Cardiac muscle cell (in vitro differentiated cells and primary cell): ENCODE results near the gene PAWR. TPM values are rescaled to one million over a fixed set of nuclear protein-coding genes. Genes with fewer than 3 reads are reported as not detected.

ENCODE experiments used
- DNase-seq, 2 donors: peaks; one replicate each; pipeline versions ENCODE4 v3.0.0 to v3.0.0-alpha.2; 2010 to 2017; ENCODE audit warnings: low read depth in 1 of 2, low spot score in 1 of 2
- H3K27ac ChIP-seq: fragments of 200-600 bp; sonication (generic); 2 replicates; pipeline ENCODE4 v1.5.1; 2016
- H3K27me3 ChIP-seq: fragments of 200-600 bp; sonication (generic); 2 replicates; pipeline ENCODE4 v1.6.0; 2016; ENCODE audit warnings: control low read depth
- H3K36me3 ChIP-seq: fragments of 200-600 bp; sonication (generic); 2 replicates; pipeline ENCODE4 v1.5.1; 2016; ENCODE audit warnings: control low read depth
- H3K4me1 ChIP-seq: fragments of 200-600 bp; sonication (generic); 2 replicates; pipeline ENCODE4 v1.8.1; 2017; ENCODE audit warnings: low read depth, mild to moderate bottlenecking, mixed run types
- H3K4me3 ChIP-seq: fragments of 200-600 bp; sonication (generic); 2 replicates; pipeline ENCODE4 v1.5.1; 2016; ENCODE audit warnings: mild to moderate bottlenecking
- H3K9me3 ChIP-seq: fragments of 200-600 bp; sonication (generic); 2 replicates; pipeline ENCODE4 v1.5.1; 2017; ENCODE audit warnings: low read depth, mild to moderate bottlenecking, control low read depth
- polyA plus RNA-seq: library from polyadenylated mRNA; unstranded; fragments of >200 nt; fragmentation: Nextera tagmentation; extraction: Ambion mirVana; gene quantifications from 2 replicates; pipeline ENCODE4 v1.2.1, GENCODE V29; 2016
- total RNA-seq: library from RNA; depleted of rRNA; stranded (reverse); fragments of >200 nt; gene quantifications from 2 replicates; pipeline ENCODE4 v1.2.3, GENCODE V29; 2016
- TF ChIP-seq, protein P1 (sequence below): IDR thresholded peaks from 2 replicates; pipeline ENCODE4 v1.5.1; 2012; ENCODE audit warnings: low read depth, mild to moderate bottlenecking, low read length

PAWR gene
- total and polyA plus RNA-seq, 2 experiments from 2014 or later = 58.1 to 94.0 TPM

DNA sequence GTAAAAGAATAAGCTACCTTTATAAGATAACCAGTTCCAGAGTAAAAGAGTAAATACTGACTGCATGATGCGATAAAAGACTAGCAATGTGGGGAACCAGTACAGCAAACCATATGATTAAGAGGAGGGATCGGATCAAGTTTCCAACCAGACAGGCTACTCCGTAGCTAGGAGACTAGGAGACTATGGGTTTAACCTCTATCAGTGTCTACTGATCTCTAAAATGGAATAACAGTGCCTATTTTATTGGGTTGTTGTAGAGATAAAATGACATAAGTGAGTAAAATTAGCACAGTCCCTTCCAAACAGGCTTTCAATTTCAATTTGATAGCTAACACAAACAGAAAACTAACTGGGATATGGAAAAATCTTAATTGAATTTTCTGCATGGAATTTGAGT is 76.0 kb downstream of the PAWR start:
- Histone ChIP-seq H3K9me3 (no peaks in the 10 kb centered on the region), H3K27me3 (no peaks in the 10 kb centered on the region), H3K4me3 (no peak overlapping the region), H3K36me3 (no peaks in the 10 kb centered on the region), H3K4me1 (peaks cover 4% of the 10 kb centered on the region), H3K27ac (no peak overlapping the region)
- TF ChIP-seq, protein P1, sequence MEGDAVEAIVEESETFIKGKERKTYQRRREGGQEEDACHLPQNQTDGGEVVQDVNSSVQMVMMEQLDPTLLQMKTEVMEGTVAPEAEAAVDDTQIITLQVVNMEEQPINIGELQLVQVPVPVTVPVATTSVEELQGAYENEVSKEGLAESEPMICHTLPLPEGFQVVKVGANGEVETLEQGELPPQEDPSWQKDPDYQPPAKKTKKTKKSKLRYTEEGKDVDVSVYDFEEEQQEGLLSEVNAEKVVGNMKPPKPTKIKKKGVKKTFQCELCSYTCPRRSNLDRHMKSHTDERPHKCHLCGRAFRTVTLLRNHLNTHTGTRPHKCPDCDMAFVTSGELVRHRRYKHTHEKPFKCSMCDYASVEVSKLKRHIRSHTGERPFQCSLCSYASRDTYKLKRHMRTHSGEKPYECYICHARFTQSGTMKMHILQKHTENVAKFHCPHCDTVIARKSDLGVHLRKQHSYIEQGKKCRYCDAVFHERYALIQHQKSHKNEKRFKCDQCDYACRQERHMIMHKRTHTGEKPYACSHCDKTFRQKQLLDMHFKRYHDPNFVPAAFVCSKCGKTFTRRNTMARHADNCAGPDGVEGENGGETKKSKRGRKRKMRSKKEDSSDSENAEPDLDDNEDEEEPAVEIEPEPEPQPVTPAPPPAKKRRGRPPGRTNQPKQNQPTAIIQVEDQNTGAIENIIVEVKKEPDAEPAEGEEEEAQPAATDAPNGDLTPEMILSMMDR = no peak
- DNase-seq = no peak

DNA sequence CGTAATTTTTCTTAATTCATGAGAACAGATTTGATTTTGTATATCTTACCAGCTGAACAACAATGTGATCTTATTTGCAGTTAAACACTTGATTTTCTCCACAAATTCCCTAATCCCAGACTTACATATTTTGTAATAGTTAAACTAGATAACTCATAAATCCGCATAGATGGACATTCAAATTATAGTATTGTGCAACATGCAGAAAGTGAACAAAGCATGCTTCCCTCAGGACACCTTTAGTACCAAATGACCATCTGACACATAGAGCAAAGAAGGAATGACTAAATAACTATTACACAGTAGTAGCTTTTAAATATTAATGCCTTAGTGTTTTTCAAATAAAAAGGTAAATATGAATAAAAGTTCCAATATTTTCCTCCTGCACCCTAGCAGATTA is 88.9 kb downstream of the PAWR start:
- peaks cover 3% of the 10 kb centered on the region for H3K36me3 ChIP-seq
- no peak overlapping the region for H3K4me3 ChIP-seq
- H3K27me3 ChIP-seq = no peaks in the 10 kb centered on the region
- no peaks in the 10 kb centered on the region for H3K9me3 ChIP-seq
- DNase-seq = no peak
- TF ChIP-seq, protein P1 = no peak
- no peaks in the 10 kb centered on the region for H3K4me1 ChIP-seq
- no peak overlapping the region for H3K27ac ChIP-seq

GRCh38 chr12:79597910-79598309 is 92.9 kb downstream of the PAWR start:
- Histone ChIP-seq H3K36me3 (peaks cover 3% of the 10 kb centered on the region), H3K4me1 (no peaks in the 10 kb centered on the region), H3K9me3 (no peaks in the 10 kb centered on the region), H3K27me3 (no peaks in the 10 kb centered on the region), H3K27ac (no peak overlapping the region), H3K4me3 (no peak overlapping the region)
- TF ChIP-seq, protein P1 = no peak
- no peak for DNase-seq

DNA sequence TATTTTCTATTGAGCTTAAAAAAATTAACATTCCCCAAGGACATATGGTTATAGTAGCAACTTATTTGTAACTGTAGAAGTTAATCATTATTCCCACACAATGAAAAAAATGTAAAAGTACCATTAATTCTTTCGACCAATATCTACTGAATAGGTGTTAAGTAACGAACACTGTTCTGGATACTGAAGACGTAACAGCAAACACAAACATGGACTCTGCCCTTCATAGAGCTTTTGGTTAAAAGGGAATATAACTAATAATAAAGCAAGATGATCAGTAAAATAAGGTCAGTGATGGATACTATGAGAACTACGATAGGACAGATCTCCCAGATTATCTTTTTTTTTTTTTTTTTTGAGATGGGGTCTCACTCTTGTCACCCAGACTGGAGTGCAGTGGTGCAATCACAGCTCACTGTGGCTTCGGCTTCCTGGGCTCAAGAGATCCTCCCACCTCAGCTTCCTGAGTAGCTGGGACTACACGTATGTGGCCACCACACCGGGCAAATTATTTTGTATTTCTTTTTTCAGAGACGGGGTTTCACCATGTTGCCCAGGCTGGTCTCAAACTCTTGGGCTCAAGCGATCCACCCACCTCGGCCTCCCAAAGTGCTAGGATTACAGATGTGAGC is 93.9 kb downstream of the PAWR start:
- no peak for DNase-seq

DNA sequence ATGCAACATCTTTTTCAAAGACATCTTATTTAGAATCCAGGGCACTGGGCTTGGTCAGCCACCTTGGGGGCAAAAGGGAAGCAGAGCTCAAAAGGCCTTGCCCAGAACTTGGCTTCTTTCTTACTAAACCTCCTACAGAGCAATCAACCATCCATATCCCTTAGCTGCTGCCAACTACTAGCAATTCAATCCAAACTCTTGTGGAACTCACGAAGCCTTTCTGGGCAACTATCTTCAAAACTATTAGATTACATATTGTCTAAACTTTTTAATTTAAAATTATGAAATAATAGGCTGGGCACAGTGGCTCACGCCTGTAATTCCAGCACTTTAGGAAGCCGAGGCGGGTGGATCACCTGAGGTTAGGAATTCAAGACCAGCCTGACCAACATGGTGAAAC is 95.5 kb downstream of the PAWR start:
- TF ChIP-seq, protein P1 = no peak

More for the DNA sequence above, 93.9 kb downstream of the PAWR start:
- no peak overlapping the region for H3K27ac ChIP-seq
- TF ChIP-seq, protein P1 = no peak
- no peaks in the 10 kb centered on the region for H3K4me1 ChIP-seq
- no peaks in the 10 kb centered on the region for H3K9me3 ChIP-seq
- no peaks in the 10 kb centered on the region for H3K27me3 ChIP-seq
- H3K4me3 ChIP-seq = no peak overlapping the region
- H3K36me3 ChIP-seq = peaks cover 10% of the 10 kb centered on the region

More for the DNA sequence above, 95.5 kb downstream of the PAWR start:
- H3K27ac ChIP-seq = no peak overlapping the region
- no peaks in the 10 kb centered on the region for H3K9me3 ChIP-seq
- H3K36me3 ChIP-seq = peaks cover 13% of the 10 kb centered on the region
- H3K4me3 ChIP-seq = no peak overlapping the region
- DNase-seq = no peak
- H3K27me3 ChIP-seq = no peaks in the 10 kb centered on the region
- H3K4me1 ChIP-seq = no peaks in the 10 kb centered on the region
